BLaER1 treated with 17β-estradiol and CSF1 and Interleukin-3, amounts not matched to agents 10 nM and 100 nM (cell line): ENCODE data around the gene TMEM52.

Source experiments
- H3K27ac ChIP-seq, 11 experiments: shearing (Covaris generic); formaldehyde crosslinking; 2 replicates each; pipeline ENCODE4 v1.8.1; 2022
- H3K27me3 ChIP-seq, 11 experiments: shearing (Covaris generic); formaldehyde crosslinking; 2 replicates each; pipeline ENCODE4 v1.8.1; 2022
- H3K36me3 ChIP-seq, 11 experiments: shearing (Covaris generic); formaldehyde crosslinking; 2 replicates each; pipeline ENCODE4 v1.8.1; 2022
- H3K4me1 ChIP-seq, 10 experiments: shearing (Covaris generic); formaldehyde crosslinking; 2 replicates each; pipeline ENCODE4 v1.8.1; 2022
- H3K4me2 ChIP-seq, 11 experiments: shearing (Covaris generic); formaldehyde crosslinking; 2 replicates each; pipeline ENCODE4 v1.8.1; 2022
- H3K4me3 ChIP-seq, 10 experiments: shearing (Covaris generic); formaldehyde crosslinking; 2 replicates each; pipeline ENCODE4 v1.8.1; 2022
- H3K9ac ChIP-seq, 11 experiments: shearing (Covaris generic); formaldehyde crosslinking; 2 replicates each; pipeline ENCODE4 v1.8.1; 2022
- H3K9me3 ChIP-seq, 11 experiments: shearing (Covaris generic); formaldehyde crosslinking; replicated peaks in 1 of 11; 2 replicates each; pipeline ENCODE4 v1.8.1; 2022
- H4K20me1 ChIP-seq, 11 experiments: shearing (Covaris generic); formaldehyde crosslinking; 2 replicates each; pipeline ENCODE4 v1.8.1; 2022
- Cebpa-rat ChIP-seq, 11 experiments: shearing (Covaris generic); IDR thresholded peaks; 2 replicates each; pipeline ENCODE4 v1.8.1; 2022

The TMEM52 gene

DNA sequence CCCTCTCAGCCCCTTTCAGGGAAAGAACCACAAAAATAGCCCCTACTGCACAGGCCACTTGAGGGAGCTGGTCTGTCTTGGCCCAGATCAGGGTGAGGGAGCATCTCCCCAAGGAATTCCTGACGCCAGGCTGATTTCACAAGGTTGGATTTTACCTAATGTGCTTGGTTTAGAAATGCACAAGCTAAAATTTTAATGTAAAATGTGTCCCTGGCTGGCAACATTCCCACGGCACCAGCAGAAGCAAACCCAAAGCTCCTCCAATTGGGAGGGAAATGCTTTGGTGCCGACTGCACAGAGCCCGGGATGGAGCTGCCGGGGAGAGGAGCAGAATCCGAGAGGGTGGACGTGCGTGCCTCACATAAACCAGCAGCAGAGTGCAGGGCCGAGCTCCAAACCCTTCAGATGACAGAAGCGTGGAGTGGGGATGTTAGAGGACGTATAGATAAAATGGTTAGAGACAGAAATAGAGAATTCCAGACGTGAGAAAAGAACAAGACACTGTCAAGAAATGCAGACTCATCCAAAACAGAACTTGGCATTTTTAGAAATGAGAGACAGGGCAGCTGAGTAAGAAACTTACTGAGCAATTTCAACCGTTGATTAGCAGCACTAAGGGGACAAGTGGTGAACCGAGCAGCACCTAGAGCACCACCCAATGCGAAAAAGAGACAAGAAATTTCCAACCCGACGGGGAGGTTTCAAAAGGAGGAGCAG is 41.6 kb upstream of the TMEM52 start:
- no peak overlapping the region for H3K27ac ChIP-seq
- no peak overlapping the region for H3K4me3 ChIP-seq
- no peaks in the 10 kb centered on the region for H3K9me3 ChIP-seq
- peaks cover 0 to 4% (median 0%) of the 10 kb centered on the region in 11 experiments; a peak in 2 of 22 replicates for H4K20me1 ChIP-seq
- no peak for TF ChIP-seq Cebpa-rat (IDR thresholded peaks at IDR 0.05)
- H3K27me3 ChIP-seq, result peaks cover 0 to 13% (median 9%) of the 10 kb centered on the region in 11 experiments; a peak in 17 of 22 replicates
- H3K9ac ChIP-seq, result peak overlapping the region in 4 of 11 experiments; percentile 3 to 20 (median 14); a peak in 3 of 22 replicates
- H3K36me3 ChIP-seq, result no peaks in the 10 kb centered on the region
- H3K4me2 ChIP-seq, result peak overlapping the region; percentile 20 to 81 (median 67)
- H3K4me1 ChIP-seq, result peaks cover 28 to 63% (median 49%) of the 10 kb centered on the region in 10 experiments

DNA sequence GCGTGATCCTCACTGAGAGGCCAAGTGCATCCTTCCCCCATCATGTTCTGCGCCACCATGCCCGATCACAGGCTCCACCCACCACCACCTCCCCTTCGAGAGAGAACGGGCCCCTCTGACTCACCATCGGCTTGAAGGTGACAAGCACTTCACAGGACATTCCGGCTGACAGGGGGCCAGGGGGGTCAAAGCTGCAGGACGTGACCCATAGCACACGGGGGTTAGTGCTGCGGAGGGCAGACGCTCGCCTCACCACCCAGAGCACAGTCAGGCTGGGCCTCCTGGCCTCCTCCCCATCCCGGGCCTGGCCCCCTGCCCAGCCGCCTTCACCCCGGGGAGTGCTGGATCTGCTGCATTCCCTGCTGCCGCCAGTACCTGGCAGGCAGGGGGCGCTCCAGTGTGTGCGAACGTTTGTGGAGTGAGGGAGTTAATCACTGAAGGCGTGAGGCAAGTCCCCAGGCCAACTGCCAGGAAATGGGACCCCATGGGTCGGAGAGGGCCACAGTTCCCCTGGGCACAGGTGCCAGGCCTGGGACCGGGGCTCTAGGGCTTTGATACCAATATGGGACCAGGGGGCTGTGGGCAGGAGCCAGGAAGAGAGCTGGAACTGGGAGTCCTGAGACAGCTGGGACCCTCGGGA is 40.9 kb upstream of the TMEM52 start:
- no peak overlapping the region for H3K4me3 ChIP-seq
- H3K27ac ChIP-seq, result no peak overlapping the region

DNA sequence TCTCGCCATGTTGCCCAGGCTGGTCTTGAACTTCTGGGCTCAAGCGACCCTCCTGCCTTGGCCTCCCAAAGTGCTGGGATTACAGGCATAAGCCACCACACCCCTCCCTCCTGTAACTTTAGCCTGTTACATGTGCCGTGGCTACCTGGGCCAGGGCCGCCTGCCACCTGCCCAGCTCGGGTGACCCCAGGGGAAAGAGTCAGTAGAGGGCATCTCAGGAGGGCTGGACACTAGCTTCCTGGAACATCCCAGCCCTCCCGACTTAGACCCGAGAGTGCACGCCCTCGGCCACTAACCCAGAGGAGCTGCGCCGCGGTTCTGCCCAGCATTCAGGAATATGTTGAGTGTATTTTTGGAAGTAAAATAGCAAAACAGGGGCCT is 40.4 kb upstream of the TMEM52 start:
- no peaks in the 10 kb centered on the region for H3K9me3 ChIP-seq
- no peak for TF ChIP-seq Cebpa-rat (IDR thresholded peaks at IDR 0.05)
- no peak overlapping the region for H3K27ac ChIP-seq
- 0 out of 22 replicates have a peak, but pooled peaks cover 0 to 3% (median 0%) of the 10 kb centered on the region in 11 experiments for H3K27me3 ChIP-seq
- H3K4me1 ChIP-seq, result peaks cover 20 to 62% (median 44%) of the 10 kb centered on the region in 10 experiments
- peak overlapping the region; percentile 20 to 81 (median 67); a peak in 21 of 22 replicates for H3K4me2 ChIP-seq
- peak overlapping the region in 1 of 11 experiments; percentile 9; a peak in 1 of 22 replicates for H3K9ac ChIP-seq
- no peak overlapping the region for H3K4me3 ChIP-seq
- no peaks in the 10 kb centered on the region; a peak in 1 of 22 replicates for H4K20me1 ChIP-seq
- H3K36me3 ChIP-seq, result no peaks in the 10 kb centered on the region

More for the DNA sequence above, 40.9 kb upstream of the TMEM52 start:
- H3K4me1 ChIP-seq, result peaks cover 21 to 60% (median 45%) of the 10 kb centered on the region in 10 experiments
- H3K4me2 ChIP-seq, result peak overlapping the region; percentile 20 to 81 (median 67)
- no peaks in the 10 kb centered on the region for H3K36me3 ChIP-seq
- TF ChIP-seq Cebpa-rat (IDR thresholded peaks at IDR 0.05), result no peak
- H3K9ac ChIP-seq, result peak overlapping the region in 4 of 11 experiments; percentile 3 to 20 (median 14); a peak in 4 of 22 replicates
- H4K20me1 ChIP-seq, result no peaks in the 10 kb centered on the region; a peak in 1 of 22 replicates
- no peaks in the 10 kb centered on the region for H3K9me3 ChIP-seq
- peaks cover 0 to 7% (median 3%) of the 10 kb centered on the region in 11 experiments; a peak in 8 of 22 replicates for H3K27me3 ChIP-seq

DNA sequence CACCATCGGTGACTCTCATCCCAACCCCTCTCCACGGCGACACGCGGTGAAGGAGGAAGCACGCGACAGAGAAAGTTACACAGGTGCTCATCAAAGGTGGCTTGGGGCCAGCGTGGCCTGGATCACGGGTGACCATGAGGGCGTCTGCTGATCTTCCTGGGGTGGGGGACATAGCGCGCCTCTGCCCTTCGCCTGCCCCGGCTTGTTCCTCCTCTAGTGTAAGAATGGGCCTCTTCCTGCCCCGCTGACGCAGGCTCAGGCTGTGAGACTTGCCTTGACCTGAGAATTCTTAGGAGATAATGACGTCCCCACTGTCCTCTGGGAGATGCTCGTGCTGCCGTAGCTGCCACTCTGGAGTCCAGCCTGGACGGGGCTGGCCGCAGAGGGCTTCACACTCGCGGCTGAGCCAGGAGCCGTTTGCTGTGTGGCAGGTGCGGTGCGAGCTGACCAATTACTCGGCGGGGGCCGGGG is 39.0 kb upstream of the TMEM52 start:
- H3K9ac ChIP-seq, result no peak overlapping the region
- H3K27me3 ChIP-seq, result 0 out of 22 replicates have a peak, but pooled peaks cover 0 to 3% (median 0%) of the 10 kb centered on the region in 11 experiments
- no peak overlapping the region for H3K27ac ChIP-seq
- no peak for TF ChIP-seq Cebpa-rat (IDR thresholded peaks at IDR 0.05)
- no peak overlapping the region for H3K4me3 ChIP-seq
- H3K4me1 ChIP-seq, result peaks cover 20 to 60% (median 44%) of the 10 kb centered on the region in 10 experiments
- H3K36me3 ChIP-seq, result no peaks in the 10 kb centered on the region
- H4K20me1 ChIP-seq, result no peaks in the 10 kb centered on the region; a peak in 1 of 22 replicates
- H3K4me2 ChIP-seq, result peak overlapping the region in 7 of 11 experiments; percentile 9 to 30 (median 28); a peak in 7 of 22 replicates
- H3K9me3 ChIP-seq, result no peaks in the 10 kb centered on the region

- Histone ChIP-seq H3K4me1 (peaks cover 20 to 60% (median 44%) of the 10 kb centered on the region in 10 experiments), H3K27me3 (0 out of 22 replicates have a peak, but pooled peaks cover 0 to 3% (median 0%) of the 10 kb centered on the region in 11 experiments), H3K4me2 (peak overlapping the region in 8 of 11 experiments; percentile 9 to 35 (median 28); a peak in 12 of 22 replicates), H4K20me1 (no peaks in the 10 kb centered on the region; a peak in 1 of 22 replicates), H3K27ac (no peak overlapping the region), H3K4me3 (no peak overlapping the region), H3K9me3 (no peaks in the 10 kb centered on the region), H3K9ac (no peak overlapping the region; a peak in 1 of 22 replicates), H3K36me3 (no peaks in the 10 kb centered on the region)
- no peak for TF ChIP-seq Cebpa-rat (IDR thresholded peaks at IDR 0.05)
Observed at GRCh38 chr1:1957533-1957961, 38.5 kb upstream of the TMEM52 start.

- H3K27ac ChIP-seq, result no peak overlapping the region
- H3K4me3 ChIP-seq, result no peak overlapping the region
- H3K4me2 ChIP-seq, result peak overlapping the region in 5 of 11 experiments; percentile 24 to 35 (median 29); a peak in 6 of 22 replicates
- H4K20me1 ChIP-seq, result no peaks in the 10 kb centered on the region; a peak in 1 of 22 replicates
- TF ChIP-seq Cebpa-rat (IDR thresholded peaks at IDR 0.05), result no peak
- peaks cover 20 to 57% (median 40%) of the 10 kb centered on the region in 10 experiments for H3K4me1 ChIP-seq
- H3K9ac ChIP-seq, result no peak overlapping the region; a peak in 1 of 22 replicates
- H3K27me3 ChIP-seq, result 0 out of 22 replicates have a peak, but pooled peaks cover 0 to 3% (median 0%) of the 10 kb centered on the region in 11 experiments
- no peaks in the 10 kb centered on the region for H3K36me3 ChIP-seq
- peaks cover 0 to 2% (median 1%) of the 10 kb centered on the region in 11 experiments; a peak in 13 of 22 replicates for H3K9me3 ChIP-seq
Observed at GRCh38 chr1:1956586-1957532, 37.8 kb upstream of the TMEM52 start.

DNA sequence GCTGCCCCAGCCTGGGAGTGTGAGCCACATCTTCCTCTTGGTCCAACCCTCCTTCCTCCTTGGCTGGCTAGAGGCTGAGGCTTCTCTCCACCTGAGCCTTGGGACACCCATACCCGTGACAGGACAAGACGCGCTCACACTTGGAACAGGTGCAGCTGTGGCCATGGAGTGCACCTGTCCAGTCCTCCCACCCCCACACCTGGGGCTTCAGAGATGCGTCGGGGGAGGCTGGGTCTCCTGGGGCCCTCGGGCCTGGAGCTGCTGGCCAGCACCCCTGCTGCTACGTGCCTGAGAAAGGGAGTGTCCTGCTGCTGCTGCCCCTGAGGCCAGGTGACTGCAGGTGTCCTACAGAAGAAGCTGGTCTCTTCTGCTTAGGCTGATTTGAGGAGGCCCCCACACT is 37.0 kb upstream of the TMEM52 start:
- TF ChIP-seq Cebpa-rat (IDR thresholded peaks at IDR 0.05), result no peak
- H3K4me3 ChIP-seq, result no peak overlapping the region
- no peaks in the 10 kb centered on the region; a peak in 1 of 22 replicates for H4K20me1 ChIP-seq
- H3K27me3 ChIP-seq, result 0 out of 22 replicates have a peak, but pooled peaks cover 0 to 3% (median 0%) of the 10 kb centered on the region in 11 experiments
- H3K9me3 ChIP-seq, result peaks cover 3 to 10% (median 9%) of the 10 kb centered on the region in 11 experiments
- H3K4me1 ChIP-seq, result peaks cover 17 to 50% (median 32%) of the 10 kb centered on the region in 10 experiments
- H3K27ac ChIP-seq, result no peak overlapping the region
- H3K9ac ChIP-seq, result no peak overlapping the region
- no peaks in the 10 kb centered on the region for H3K36me3 ChIP-seq
- no peak overlapping the region for H3K4me2 ChIP-seq

GRCh38 chr1:1955621-1956094 is 36.6 kb upstream of the TMEM52 start:
- peaks cover 8 to 14% (median 13%) of the 10 kb centered on the region in 11 experiments for H3K9me3 ChIP-seq
- H3K4me1 ChIP-seq, result peaks cover 13 to 45% (median 28%) of the 10 kb centered on the region in 10 experiments
- H3K36me3 ChIP-seq, result no peaks in the 10 kb centered on the region
- H3K9ac ChIP-seq, result no peak overlapping the region
- no peak overlapping the region for H3K4me2 ChIP-seq
- H3K27me3 ChIP-seq, result 0 out of 22 replicates have a peak, but pooled peaks cover 0 to 3% (median 0%) of the 10 kb centered on the region in 11 experiments
- H3K27ac ChIP-seq, result no peak overlapping the region
- H4K20me1 ChIP-seq, result no peaks in the 10 kb centered on the region; a peak in 1 of 22 replicates
- TF ChIP-seq Cebpa-rat (IDR thresholded peaks at IDR 0.05), result no peak
- no peak overlapping the region for H3K4me3 ChIP-seq
